ENCODE results near the gene RHD.
"Not testable (repeated sequence)": the region's sequence is repeated elsewhere in the genome, so short reads cannot be mapped to it uniquely, and the experiment has no call there.

RHD gene

DNA sequence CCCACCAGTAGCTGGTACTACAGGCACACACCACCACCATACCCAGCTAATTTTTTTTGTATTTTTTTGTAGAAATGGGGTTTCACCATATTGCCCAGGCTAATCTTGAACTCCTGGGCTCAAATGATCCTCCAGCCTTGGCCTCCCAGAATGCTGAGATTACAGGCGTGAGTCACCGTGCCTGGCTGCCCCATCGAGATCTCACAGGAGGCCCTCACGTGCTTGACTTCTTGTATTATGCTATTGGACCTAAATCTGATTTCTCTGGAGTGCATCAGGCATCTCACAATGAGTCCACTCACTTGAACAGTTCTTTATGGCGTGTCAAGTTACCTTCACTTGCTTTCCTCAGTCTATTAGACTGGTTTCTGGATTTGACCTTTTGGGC lies 15.7 kb upstream of the RHD start:
- no peak for DNase-seq (ENCODE audit: low read depth in 2 of 3, low spot score in 2 of 3)

DNA sequence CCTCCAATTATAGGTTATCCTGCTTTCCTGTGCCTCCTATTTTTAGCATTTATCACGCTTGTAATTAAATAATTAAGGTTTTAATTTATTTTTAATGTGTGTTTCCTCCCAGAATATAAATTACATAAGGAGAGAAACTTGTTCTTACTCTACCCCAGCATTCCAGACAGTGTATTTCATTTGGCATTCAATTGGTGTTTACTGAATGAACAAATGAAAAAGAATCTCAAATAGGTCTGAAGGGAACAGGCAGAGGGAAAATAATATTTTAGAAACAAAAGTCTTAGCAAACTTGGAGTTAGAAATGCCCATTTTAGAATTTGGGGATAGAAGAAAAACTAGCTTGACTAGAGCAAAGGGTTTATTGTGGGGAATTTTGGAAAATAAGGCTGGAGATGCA lies 15.1 kb upstream of the RHD start:
- DNase-seq (ENCODE audit: low read depth in 2 of 3, low spot score in 2 of 3), result no peak

DNA sequence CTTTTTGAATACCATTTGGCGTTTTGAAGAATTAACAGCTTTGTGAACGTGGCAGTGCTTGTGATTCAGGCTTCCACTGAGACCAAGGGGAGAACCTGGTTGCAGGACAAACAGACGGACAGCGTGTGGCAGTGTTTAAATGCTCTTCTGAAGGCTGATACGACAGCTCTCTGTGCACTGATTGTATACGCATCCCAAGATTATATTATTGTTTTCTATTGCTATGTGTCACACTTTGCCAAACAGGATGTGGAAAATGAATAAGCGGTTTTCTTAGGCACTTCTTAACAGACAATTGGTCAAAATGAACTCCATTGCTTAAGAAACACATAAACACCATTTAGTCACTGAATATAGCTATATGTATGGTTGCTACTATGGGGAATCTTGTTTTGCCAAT lies 12.5 kb upstream of the RHD start:
- not testable (repeated sequence) for DNase-seq (ENCODE audit: low read depth in 2 of 3, low spot score in 2 of 3)

DNA sequence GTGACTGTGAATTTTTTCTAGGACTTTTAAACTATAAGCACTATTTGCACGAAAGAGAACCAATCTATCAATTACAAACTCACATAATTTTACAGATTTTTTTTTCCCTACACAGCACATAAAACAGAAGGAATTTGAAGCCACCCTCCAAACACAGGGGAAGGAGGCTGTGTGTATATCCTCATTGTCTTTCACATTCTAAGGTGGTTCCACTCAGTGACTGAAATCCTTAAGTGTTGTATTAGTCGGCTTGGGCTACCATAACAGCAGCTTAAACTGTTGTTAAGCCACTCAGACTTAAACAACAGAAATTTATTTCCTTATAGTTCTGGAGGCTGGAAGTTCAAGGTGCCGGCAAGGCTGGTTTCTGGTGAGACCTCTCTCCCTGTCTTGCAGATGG lies 12.0 kb upstream of the RHD start:
- DNase-seq (ENCODE audit: low read depth in 2 of 3, low spot score in 2 of 3), result not testable (repeated sequence)

DNA sequence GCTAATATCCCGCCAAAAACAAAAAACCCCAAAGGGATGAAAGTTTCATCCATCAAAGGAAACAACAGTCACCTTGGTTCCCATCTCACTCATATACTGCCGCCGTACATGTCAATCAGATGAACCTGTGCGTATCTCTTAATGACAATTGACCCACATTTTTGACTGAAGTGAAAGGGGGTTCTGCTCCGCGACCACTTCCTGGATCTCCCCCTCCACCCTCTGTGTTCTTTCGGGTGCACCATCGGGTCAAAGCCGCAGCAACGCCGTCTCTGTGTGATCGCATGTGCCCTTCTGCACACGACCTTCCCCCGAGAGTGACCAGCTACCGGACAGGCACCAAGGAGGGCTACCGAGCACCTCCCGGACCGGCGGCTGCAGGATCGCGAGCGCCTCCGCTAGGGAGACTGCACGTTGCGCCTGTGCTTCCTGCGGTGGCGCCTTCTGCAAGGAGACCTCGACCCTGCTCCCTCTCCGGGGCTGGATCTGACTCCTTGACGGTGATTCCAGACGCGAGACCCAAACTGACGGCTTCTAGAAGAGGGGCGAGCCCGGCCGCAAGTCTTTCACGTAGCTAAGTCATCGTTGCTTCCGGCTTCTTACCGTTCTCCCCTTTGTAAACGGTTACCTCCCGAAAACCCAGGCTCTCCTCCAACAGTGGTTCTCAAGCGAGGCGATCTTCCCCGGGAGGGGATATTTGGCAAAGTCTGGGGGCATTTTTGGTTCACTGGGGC lies 5.6 kb upstream of the RHD start:
- DNase-seq (ENCODE audit: low read depth in 2 of 3, low spot score in 2 of 3), result not testable (repeated sequence)

DNA sequence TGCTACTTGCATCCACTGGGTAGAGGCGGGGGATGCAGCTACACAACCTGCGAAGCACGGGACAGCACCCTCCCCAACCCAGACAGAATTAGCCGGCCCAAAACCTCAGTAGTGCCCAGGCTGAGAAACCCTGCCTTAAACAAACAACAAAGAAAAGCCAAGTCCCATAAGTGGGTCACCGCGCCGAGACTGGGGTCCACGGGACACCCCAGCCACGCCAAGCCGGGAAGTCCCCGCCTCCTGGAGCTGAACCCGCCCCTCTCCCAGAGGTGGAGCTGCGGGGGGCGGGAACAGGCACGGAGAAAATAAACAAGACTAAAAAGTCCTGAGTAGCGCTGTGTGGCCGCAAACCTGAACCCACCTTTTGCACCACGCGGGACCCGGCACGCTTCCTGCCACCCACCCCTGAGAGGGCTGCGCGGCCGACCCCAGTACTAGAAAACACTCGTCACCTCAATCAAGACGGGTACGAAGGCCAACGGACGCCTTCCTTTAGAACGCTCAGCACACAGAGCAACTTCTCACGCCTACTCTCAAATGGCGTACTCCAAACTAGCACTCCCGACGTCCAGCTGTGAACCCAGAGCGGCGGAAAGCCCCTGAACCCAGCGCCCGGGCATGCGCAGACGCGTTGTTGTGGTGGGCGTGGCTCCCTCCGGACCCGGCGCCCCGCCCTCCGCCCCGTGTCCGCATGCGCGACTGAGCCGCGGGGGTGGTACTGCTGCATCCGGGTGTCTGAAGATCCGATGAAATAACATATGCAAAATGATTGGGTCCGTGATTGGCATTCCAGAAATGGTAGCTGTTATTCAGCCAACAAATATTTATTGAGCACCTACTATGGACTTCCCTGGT lies 4.8 kb upstream of the RHD start:
- DNase-seq (ENCODE audit: low read depth in 2 of 3, low spot score in 2 of 3), result peak; percentile 70 to 88 (median 82)

DNA sequence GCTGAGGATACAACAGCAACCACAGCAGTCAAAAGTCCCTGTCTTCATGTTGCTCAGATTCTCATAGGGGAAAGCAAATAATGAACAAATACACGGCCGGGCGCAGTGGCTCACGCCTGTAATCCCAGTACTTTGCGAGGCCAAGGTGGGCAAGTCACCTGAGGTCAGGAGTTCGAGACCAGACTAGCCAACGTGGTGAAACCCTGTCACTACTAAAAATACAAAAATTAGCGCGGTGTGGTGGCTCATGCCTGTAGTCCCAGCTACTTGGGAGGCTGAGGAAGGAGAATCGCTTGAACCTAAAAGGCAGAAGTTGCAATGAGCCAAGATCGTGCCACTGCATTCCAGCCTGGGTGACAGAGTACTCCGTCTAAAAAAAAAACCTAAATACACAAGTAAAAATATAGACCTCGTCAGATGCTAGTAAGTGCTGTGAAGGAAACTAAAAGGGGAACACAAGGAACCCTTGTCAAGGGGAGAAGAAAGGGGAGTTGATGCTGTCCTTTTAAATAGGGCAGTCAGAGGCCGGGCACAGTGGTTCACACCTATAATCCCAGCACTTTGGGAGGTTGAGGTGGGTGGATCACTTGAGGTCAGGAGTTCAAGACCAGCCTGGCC lies 4.1 kb upstream of the RHD start:
- DNase-seq (ENCODE audit: low read depth in 2 of 3, low spot score in 2 of 3), result not testable (repeated sequence)

DNA sequence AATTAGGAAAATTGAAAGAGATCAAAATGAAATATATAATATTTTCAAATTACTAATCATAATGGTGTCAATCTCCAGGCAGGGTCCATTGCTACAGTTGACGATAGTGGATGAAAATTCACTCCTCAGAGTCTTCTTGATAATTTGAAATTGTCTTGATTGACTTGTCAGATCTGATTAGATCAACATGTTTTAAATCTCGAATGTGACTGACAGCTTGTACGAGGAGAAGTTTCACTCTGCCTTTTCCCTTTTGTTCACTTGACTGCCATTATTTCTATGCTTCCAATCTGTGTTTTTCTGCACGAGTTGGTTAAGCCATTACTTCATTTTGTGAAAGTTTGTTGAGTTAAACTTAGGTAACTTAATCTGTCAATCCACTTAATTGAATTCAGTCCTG lies 3.3 kb downstream of the RHD start:
- DNase-seq (ENCODE audit: low read depth in 2 of 3, low spot score in 2 of 3), result not testable (repeated sequence)

DNA sequence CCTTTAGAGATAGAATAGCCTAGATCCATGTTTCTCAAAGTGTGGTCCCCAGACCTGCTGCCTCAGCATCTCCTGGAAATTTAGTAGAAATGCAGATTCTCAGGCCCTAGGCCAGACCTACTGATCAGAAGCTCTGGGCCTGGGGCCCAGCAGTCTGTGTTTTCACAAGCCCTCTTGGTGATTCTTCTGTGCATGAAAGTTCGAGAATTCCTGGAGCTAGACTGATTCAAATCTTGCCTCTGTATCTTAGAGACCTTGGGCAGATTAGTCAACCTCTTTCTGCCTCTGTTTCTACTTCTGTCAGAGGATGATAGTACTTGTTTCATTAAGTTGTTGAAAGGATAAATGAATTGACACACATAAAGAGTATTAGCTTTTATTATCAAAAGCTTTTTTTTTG lies 5.0 kb downstream of the RHD start:
- DNase-seq (ENCODE audit: low read depth in 2 of 3, low spot score in 2 of 3), result not testable (repeated sequence)

DNA sequence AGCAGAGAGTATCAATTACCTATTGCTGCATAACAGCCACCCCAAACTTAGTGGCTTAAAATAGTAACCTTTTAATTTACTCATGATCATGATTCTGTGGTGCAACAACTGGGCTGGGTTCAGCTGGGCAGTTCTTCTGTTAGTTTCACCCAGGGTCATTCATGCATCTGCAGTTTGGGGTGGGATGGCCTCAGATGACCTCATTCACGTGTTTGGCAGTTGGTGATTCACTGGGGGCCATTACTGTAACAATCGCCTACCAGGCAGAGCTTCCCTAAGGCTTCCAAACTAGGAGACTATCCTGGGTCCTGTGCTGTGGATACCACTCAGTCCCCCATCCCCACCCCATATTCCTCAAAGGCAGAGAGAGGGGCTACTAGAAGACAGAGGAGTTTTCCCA lies 6.0 kb downstream of the RHD start:
- DNase-seq (ENCODE audit: low read depth in 2 of 3, low spot score in 2 of 3), result not testable (repeated sequence)

DNA sequence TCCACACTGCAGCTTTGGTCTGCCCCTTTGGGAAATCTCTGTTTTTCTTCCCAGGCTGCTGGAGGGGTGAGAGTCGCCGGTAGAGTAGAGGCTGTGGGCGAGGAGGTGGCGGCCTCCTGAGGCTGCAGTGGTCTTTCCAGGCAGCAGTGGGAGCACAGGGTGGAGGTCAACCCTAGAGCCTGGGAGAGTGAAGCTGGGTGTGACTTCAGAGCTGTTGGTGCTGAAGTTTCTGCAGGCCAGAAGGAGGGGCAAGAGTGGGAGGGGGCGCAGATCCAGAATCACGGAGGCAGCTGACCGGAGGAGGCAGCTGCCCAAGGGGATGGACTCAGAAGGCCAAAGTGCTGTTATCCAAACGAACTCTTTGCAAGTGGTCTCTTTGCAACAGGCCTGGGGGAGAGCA lies 6.5 kb downstream of the RHD start:
- DNase-seq (ENCODE audit: low read depth in 2 of 3, low spot score in 2 of 3), result not testable (repeated sequence)

DNA sequence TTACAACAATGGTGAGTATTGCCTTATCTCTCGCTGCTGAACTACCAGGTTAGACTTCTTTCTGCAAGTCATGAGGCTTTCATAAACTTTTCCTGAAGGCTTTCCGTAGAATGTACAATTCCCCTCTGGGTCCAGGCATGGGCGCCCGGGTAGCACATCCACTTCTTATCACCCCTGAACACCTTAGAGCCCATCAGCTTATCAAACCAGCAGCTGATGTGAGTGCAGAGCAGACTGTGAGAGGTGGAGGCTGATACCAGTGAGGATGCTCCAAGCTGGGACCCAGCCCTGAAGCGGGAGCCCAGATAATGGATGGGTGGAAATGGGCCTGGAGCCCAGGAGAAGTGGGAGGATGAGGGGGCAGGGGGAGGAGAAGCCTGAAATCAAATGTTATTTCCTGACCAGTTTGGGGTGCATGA lies 7.4 kb downstream of the RHD start:
- not testable (repeated sequence) for DNase-seq (ENCODE audit: low read depth in 2 of 3, low spot score in 2 of 3)

DNA sequence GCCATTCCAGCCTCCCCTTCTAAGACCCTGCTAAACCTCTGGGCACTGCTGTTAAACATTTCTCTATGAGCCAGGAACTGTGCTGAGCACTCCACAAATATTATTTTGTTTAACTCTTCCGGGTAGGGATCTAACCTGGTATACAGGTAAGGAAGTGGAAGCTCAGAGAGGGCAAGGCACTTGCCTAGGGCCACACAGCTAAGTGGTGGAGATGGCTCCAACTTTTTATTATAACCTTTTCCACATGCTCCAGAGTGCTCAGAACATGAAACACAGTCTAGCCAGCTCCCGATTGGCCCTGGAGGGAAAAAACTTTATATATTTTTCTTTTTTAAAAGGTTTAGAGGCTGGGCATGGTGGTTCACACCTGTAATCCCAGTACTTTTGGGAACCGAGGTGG lies 13.6 kb downstream of the RHD start:
- DNase-seq (ENCODE audit: low read depth in 2 of 3, low spot score in 2 of 3), result not testable (repeated sequence)

DNA sequence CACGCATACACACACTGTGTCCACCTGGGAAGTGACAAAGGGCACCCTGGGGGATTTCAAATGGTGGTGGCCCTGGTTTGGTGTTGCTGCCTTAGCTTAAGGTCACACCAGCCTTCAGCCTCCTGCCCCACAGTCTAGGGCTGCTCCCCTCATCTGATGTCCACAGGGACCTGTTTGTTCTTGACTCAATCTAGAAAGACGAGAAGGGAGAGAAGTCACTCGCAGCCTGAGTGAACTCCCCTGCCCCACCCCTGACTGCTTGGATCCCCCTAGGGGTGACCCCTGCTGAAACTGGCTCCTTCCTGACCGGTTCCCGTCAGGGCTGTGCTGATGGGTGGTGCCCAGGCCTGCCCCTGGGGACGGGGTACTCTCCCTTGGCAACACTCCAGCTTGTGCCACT lies 14.9 kb downstream of the RHD start:
- DNase-seq (ENCODE audit: low read depth in 2 of 3, low spot score in 2 of 3), result not testable (repeated sequence)

DNA sequence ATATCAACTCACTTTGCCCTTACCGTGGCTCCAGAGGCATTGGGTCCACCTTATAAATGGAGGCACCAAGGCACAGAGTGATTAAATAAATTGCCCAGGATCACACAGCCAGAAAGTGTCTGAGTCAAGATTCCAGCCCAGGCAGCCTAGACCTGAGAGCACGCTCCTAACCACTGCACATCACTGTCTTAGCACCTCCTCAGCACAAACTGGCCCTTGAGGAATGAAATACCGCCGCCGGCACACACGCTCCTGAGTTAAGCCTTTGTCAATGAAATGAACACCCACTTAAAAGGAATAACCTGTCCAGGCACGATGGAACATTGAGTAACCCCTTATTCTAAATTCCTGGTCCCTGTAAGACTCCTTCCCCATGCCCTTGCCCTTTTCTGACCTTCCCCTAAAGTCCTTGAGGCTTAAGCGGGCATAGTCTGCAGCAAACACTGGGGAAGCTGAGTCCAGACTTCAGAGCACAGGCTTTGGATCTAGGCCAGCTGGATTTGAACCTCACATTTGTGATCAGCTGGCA lies 16.3 kb downstream of the RHD start:
- not testable (repeated sequence) for DNase-seq (ENCODE audit: low read depth in 2 of 3, low spot score in 2 of 3)

DNA sequence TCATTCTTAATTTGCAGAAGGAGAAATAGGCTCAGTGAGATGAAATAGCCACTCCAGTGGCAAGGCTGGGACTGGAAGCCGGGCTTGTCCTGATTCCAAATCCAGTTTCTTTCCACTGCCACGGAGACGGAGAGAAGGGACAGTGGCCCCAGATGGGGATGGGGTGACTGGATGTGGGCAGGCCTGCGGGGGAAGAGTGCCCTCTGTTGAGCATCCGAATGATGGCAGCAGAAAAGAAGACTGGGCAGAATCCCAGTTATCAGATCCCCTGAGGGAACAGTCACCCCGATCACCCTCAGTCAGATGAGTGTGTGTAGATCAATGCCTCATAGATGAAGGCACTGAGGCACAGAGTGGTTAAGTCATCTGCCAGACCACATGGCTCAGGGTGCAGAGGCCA lies 17.7 kb downstream of the RHD start:
- DNase-seq (ENCODE audit: low read depth in 2 of 3, low spot score in 2 of 3), result not testable (repeated sequence)

DNA sequence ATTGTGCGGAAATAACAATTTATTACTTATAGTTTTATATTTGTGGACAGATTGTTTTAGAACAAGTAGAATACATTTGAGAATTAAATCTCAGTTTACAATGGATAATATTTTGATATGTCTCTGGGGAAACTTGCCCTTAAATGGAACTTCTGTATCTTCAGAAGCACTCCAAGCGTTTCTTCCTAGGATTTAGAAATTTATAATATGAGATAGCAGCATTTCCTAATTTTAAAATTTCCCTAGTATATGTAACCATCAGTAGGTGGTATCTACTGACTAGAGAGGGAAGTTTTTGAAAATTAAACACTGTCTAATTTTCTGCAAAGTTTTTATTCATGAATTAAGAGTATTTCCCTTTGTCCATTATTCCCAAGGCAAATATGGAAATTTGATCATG lies 21.1 kb downstream of the RHD start:
- not testable (repeated sequence) for DNase-seq (ENCODE audit: low read depth in 2 of 3, low spot score in 2 of 3)

DNA sequence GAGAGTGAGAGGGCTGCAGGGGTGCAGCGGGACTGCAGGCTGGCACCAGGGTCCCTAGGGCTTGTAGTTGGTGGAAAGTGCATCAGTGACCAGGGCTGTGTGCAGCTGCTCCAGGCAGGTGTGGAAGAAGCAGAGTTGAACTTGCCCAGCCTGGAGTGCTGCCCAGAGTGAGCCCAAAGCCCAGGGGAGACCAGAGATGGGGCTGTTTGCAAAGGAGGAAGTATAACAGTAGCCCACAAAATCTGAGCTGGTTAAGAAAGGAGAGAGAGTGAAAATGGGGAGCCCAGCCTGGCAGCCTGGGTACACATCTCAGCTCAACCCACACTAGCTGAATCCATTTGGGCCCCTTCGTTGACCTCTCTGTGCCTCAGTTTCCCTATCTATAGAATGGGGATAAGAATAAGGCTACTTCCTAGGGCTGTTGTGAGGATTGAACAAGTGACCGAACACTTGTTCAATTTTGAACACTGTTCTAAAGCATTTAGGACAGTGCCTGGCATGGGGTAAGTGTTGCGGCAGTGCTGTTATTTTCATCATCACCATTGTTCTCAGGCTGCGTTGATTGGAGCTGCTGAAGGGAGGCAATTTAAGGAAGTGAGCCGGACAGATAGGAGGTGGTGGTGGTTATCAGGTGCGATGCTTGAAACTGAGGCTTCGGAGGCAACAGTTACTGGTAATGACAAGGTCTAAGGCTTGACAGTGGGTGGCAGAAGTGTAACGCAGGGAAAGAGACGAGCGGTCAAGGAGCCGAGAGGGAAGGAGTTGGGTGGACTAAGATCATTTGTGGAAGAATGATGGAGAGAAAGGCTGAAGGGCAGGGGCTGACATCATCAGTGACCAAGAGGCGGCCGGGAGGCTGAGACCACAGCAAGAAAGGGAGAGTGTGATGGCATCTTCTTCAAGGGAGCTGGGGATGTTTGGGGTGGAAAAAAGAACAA lies 22.8 kb downstream of the RHD start:
- not testable (repeated sequence) for DNase-seq (ENCODE audit: low read depth in 2 of 3, low spot score in 2 of 3)

DNA sequence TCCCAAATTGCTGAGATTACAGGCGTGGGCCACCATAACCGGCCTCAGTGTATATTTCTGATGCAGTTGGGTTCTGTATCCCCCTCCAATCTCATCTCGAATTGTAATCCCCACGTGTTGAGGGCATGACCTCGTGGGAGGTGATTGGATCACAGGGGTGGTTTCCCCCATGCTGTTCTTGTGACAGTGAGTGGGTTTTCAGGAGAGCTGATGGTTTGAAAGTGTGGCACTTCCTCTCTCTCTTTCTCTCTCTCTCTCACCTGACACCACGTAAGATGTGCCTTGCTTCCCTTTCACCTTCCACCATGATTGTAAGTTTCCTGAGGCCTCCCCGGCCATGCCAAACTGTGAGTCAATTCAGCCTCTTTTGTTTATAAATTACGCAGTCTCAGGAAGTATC lies 24.2 kb downstream of the RHD start:
- not testable (repeated sequence) for DNase-seq (ENCODE audit: low read depth in 2 of 3, low spot score in 2 of 3)

DNA sequence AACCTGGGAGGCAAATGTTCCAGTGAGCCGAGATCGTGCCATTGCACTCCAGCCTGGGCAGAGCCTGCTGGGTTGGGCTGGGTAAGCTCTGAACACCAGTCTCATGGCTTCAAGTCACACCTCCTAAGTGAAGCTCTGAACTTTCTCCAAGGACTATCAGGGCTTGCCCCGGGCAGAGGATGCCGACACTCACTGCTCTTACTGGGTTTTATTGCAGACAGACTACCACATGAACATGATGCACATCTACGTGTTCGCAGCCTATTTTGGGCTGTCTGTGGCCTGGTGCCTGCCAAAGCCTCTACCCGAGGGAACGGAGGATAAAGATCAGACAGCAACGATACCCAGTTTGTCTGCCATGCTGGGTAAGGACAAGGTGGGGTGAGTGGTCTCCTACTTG lies 28.4 kb downstream of the RHD start:
- DNase-seq (ENCODE audit: low read depth in 2 of 3, low spot score in 2 of 3), result not testable (repeated sequence)

DNA sequence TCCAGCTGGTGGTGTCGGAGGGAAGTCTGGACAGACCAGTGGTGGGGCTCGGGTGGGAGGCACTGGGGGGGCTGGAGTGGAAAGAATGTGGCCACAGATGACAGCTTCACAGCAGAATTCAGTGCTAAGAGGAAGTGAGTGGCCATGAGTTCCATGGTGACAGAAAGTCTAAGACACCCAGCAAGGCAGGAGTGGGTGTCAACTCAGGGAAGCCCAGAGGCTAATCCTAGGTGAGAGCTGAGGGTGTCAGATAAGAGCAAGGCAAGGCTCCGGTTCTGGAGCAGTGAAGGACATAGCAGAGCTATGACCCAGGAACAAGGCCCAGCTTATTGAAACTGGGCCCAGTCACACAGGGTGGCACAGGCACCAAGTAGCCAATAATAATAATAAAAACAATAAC lies 30.0 kb downstream of the RHD start:
- not testable (repeated sequence) for DNase-seq (ENCODE audit: low read depth in 2 of 3, low spot score in 2 of 3)
